AG09319 (cell line): ENCODE results near the gene MEF2A.

ENCODE experiments used
- DNase-seq: peaks from one replicate; pipeline ENCODE4 v3.0.0-alpha.2; 2010; ENCODE audit warnings: low read depth; ENCODE audit errors: extremely low read depth
- TF ChIP-seq, protein P1 (sequence below): IDR thresholded peaks from 2 replicates; pipeline ENCODE4 v1.5.1; 2011; ENCODE audit warnings: low read depth, mild to moderate bottlenecking, inconsistent platforms, low read length, moderate library complexity

The MEF2A gene

DNA sequence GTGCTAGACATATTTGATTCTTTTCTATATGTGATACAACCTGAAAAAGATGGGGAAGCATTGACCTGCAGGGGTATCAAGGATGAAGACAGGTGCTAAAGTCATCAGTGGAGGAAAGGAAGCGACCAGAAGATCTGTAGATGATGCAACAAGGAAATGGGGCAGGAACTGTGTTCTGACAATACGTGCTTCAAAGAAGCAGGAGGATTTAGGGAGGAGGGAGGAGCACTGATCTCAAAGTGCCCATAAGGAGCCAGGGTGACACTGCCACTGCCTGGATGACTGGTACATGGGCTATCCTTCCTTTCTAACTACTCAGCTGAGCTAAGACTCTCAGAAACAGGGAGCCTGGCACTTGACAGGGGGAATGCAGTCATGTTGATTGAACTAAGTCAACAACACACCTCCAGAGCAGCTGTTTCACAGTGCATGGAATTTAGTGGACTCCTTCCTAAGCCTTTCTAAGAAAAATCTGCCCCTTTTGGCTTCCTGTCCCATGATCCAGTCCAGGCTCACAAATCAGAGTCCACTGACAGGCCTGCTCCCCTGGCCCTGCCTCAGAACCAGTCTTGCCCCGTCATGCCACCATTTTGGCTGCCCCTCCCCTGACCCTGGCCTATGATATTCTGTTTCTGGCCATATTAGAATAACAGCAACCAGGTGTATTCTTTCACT is 155.5 kb downstream of the MEF2A start:
- no peak for DNase-seq
- TF ChIP-seq, protein P1, sequence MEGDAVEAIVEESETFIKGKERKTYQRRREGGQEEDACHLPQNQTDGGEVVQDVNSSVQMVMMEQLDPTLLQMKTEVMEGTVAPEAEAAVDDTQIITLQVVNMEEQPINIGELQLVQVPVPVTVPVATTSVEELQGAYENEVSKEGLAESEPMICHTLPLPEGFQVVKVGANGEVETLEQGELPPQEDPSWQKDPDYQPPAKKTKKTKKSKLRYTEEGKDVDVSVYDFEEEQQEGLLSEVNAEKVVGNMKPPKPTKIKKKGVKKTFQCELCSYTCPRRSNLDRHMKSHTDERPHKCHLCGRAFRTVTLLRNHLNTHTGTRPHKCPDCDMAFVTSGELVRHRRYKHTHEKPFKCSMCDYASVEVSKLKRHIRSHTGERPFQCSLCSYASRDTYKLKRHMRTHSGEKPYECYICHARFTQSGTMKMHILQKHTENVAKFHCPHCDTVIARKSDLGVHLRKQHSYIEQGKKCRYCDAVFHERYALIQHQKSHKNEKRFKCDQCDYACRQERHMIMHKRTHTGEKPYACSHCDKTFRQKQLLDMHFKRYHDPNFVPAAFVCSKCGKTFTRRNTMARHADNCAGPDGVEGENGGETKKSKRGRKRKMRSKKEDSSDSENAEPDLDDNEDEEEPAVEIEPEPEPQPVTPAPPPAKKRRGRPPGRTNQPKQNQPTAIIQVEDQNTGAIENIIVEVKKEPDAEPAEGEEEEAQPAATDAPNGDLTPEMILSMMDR, result no peak

GRCh38 chr15:99721896-99722295 is 156.1 kb downstream of the MEF2A start:
- DNase-seq, result no peak
- TF ChIP-seq, protein P1, result no peak

- DNase-seq, result no peak
- TF ChIP-seq, protein P1, result no peak
These were observed 156.6 kb downstream of the MEF2A start for GRCh38 chr15:99722406-99722805.

- TF ChIP-seq, protein P1, result no peak
- DNase-seq, result no peak
These were observed 160.5 kb downstream of the MEF2A start for GRCh38 chr15:99726333-99726732.

DNA sequence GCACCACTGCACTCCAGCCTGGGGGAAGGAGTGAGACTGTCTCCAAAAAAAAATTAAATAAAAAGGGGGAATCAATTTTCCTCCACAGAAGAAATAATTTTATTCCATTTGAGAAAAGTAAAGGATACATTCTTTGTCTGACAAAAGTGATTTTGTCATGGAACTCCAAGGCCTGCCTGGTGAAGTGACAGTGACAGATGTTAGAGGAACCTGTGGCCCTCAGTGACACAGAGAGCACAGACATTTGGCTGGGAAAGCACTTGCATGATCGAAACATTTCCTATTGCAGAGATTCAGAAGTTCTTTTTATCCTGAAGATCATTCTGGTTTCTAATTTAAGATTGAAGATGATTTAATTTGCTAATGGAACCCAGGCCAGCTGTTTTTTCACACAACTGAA is 161.5 kb downstream of the MEF2A start:
- no peak for DNase-seq
- TF ChIP-seq, protein P1, result no peak

GRCh38 chr15:99727733-99728132 is 161.9 kb downstream of the MEF2A start:
- DNase-seq, result no peak
- TF ChIP-seq, protein P1, result no peak

- TF ChIP-seq, protein P1, result no peak
- no peak for DNase-seq
These were observed 163.1 kb downstream of the MEF2A start for GRCh38 chr15:99728916-99729315.
